Spleen (tissue), 7 donors: ENCODE data around the gene COA1.

Experiments used
- CTCF ChIP-seq, 11 experiments: fragments of 200-600 bp in 7 of 11; fragments of 450-650 bp in 4 of 11; sonication (generic) in 4 of 11; IDR thresholded peaks in 8 of 11; conservative IDR thresholded peaks in 3 of 11; 1 replicate in 7 of 11; 2 replicates in 4 of 11; pipeline versions ENCODE4 v1.4.0 to v1.8.0; 2016 to 2021; ENCODE audit warnings: antibody characterized with exemption in 11 of 11, inconsistent platforms in 4 of 11, mild to moderate bottlenecking in 1 of 11
- POLR2A ChIP-seq, 3 donors: fragments of 450-650 bp; IDR thresholded peaks; one replicate each; pipeline ENCODE4 v1.5.1; 2017; ENCODE audit warnings: antibody characterized with exemption in 3 of 3, mild to moderate bottlenecking in 1 of 3
- donor health status: DM: no; HTN: no; CAD: no; lungs with moderate emphysema.
- donor health status: DM: no; HTN: no; CAD: no.
- donor health status: DM: no; HTN: no; CAD: no.

DNA sequence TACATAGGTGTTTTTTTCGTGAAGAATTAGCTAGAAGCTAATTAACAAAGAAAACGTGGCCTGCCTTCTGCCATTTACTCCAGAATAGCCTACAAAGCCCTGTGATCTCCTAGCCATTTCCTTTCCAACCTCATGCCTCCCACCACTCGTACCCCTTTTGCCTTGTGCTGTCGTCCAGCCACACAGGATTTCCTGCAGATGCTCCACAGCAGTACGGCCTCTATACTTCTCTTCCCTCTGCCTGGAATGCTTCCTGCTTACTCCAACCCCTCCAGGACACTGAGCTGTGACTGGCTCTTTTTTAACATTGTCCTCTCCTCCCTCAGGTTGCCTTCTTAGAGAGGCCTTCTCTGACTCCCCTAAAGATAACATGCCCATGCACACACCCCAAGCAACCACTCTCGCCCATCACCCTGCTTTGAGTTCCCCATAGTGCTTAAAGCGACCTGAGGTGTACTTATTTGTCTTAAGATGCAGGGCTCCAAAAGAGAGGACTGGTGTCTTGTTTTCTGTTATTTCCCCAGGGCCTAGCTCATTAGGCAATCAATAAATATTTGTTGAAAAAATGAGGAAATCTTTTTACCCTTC is 113.7 kb downstream of the COA1 start:
- TF ChIP-seq CTCF (IDR thresholded peaks at IDR 0.05 in 8 of 11, conservative IDR thresholded peaks at IDR 0.05 in 3 of 11) (no peak), POLR2A (IDR thresholded peaks at IDR 0.05) (no peak)
